ENCODE results near the gene ADARB2. TPM values are rescaled to one million over a fixed set of nuclear protein-coding genes. Genes with fewer than 3 reads are reported as not detected.

ADARB2 gene
- total RNA-seq, 4 donors from 2014 or later, result 0.32 to 1.6 (median 0.80) TPM

DNA sequence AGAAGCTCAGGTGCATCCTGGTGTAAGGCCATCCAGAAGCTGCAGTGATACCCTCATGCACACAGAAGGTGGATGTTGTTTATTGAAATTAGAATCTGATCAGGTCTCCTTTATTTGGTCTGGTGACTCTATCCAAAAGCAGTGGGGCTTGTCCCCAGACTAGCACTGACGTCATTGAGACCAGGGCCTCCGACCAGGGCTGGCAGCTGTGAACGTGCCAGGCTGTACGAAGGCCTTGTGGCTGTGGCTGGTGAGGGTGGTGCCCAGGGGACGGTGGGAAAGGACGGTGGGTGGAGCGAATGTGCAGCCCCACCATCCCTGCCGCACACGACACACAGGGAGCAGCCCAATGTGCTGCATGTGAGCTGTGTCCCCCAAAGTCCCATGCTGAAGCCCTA is 160.0 kb downstream of the ADARB2 start:
- TF ChIP-seq POLR2A (IDR thresholded peaks at IDR 0.05) (no peak), EP300 (IDR thresholded peaks at IDR 0.05) (no peak), POLR2AphosphoS5 (IDR thresholded peaks at IDR 0.05) (no peak)
- TF ChIP-seq, protein P1, sequence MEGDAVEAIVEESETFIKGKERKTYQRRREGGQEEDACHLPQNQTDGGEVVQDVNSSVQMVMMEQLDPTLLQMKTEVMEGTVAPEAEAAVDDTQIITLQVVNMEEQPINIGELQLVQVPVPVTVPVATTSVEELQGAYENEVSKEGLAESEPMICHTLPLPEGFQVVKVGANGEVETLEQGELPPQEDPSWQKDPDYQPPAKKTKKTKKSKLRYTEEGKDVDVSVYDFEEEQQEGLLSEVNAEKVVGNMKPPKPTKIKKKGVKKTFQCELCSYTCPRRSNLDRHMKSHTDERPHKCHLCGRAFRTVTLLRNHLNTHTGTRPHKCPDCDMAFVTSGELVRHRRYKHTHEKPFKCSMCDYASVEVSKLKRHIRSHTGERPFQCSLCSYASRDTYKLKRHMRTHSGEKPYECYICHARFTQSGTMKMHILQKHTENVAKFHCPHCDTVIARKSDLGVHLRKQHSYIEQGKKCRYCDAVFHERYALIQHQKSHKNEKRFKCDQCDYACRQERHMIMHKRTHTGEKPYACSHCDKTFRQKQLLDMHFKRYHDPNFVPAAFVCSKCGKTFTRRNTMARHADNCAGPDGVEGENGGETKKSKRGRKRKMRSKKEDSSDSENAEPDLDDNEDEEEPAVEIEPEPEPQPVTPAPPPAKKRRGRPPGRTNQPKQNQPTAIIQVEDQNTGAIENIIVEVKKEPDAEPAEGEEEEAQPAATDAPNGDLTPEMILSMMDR (IDR thresholded peaks at IDR 0.05), result no peak
- peak in 1 of 2 donors; percentile 47 for DNase-seq (ENCODE audit: low spot score in 2 of 2)
- whole genome bisulfite sequencing, result 79% methylated on average over 9 of the region's 9 CpGs

DNA sequence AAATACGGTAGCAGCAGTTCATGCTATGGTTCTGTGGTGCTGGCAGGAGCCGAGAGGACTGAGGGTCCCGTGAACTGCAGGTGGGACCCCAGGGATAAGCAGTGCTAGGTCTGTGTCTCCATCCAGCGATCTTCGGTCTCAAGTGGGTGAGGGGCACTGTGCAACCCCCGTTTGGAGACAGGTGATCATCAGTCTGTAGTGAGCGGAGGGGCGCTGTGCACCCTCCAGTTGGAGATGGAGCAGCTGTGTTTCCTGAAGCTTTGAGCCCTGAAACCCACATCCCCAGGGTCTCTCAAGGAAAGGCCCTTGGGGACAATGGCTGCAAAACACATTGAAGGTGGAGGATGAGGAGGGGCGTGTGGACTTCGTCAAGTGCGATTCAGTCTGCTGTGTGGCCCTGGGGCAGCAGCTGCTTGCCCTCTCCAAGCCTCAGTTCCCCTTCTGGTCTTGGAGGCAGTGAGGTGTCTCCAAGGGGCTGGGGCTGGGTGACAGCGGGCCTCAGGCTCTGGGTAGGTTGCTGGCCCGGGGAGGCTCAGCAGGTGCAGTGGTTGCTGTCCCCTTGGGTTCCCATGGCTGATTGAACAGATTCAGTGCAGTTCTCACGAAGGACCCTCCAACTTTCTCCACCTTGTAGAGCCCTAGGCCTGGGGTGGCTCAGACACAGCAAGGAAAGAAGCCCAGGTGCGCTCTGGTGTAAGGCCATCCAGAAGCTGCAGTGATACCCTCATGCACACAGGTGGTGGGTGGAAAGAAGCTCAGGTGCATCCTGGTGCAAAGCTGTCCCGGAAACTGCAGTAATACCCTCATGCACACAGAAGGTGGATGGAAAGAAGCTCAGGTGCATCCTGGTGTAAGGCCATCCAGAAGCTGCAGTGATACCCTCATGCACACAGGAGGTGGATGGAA is 160.6 kb downstream of the ADARB2 start:
- Histone ChIP-seq H3K4me1 (no peaks in the 10 kb centered on the region), H3K27me3 (peaks cover 4% of the 10 kb centered on the region), H3K9me3 (no peaks in the 10 kb centered on the region), H3K27ac (no peak overlapping the region), H3K4me3 (no peak overlapping the region), H3K36me3 (no peaks in the 10 kb centered on the region)
- peak in 1 of 2 donors; percentile 68 for DNase-seq (ENCODE audit: low spot score in 2 of 2)
- 93% methylated on average over 8 of the region's 16 CpGs for WGBS
- TF ChIP-seq, protein P1 (IDR thresholded peaks at IDR 0.05), result no peak
- TF ChIP-seq EP300 (IDR thresholded peaks at IDR 0.05) (no peak), POLR2AphosphoS5 (IDR thresholded peaks at IDR 0.05) (no peak), POLR2A (IDR thresholded peaks at IDR 0.05) (no peak)

More for the DNA sequence above, 160.0 kb downstream of the ADARB2 start:
- Histone ChIP-seq H3K9me3 (no peaks in the 10 kb centered on the region), H3K27ac (no peak overlapping the region), H3K4me1 (no peaks in the 10 kb centered on the region), H3K27me3 (peaks cover 4% of the 10 kb centered on the region), H3K4me3 (no peak overlapping the region), H3K36me3 (no peaks in the 10 kb centered on the region)

DNA sequence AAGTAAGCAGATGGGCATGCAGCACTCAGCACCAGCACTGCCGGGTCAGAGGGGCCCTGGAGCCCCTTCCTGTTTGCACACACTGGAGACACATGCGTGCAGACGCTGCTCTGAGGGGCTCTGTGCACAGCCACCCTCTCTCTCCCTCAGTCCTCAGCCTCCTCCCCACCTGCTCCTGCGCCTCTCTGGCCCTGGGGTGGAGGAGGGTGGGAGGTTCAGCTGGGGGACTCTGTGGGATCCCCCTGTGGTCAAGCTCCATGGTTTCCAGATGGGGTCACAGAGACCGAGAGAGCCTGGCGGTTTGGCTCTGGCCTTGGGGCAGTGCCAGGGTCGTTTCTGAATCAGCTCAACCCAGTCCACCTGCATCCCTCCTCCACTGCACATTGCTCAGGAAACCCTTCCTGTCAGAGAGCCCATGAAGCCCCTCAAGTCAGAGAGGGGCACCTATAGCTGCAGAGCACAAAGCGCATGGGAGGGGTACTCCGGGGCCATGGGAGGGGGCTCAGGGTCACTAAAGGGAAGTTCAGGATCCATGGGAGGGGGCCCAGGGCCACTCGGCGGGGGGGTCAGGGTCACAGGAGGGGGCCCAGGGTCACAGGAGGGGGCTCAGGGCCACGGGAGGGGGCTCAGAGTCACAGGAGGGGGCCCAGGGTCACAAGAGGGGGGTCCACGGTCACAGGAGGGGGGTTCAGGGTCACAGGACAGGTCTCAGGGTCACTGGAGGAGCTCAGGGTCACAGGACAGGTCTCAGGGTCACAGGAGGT is 161.7 kb downstream of the ADARB2 start:
- 58% methylated on average over 11 of the region's 13 CpGs for WGBS
- Histone ChIP-seq H3K4me3 (no peak overlapping the region), H3K36me3 (no peaks in the 10 kb centered on the region), H3K9me3 (no peaks in the 10 kb centered on the region), H3K27me3 (peaks cover 4% of the 10 kb centered on the region), H3K27ac (no peak overlapping the region), H3K4me1 (no peaks in the 10 kb centered on the region)
- TF ChIP-seq POLR2A (IDR thresholded peaks at IDR 0.05), result no peak
- TF ChIP-seq, protein P1 (IDR thresholded peaks at IDR 0.05), result no peak
- peak in 1 of 2 donors; percentile 62 for DNase-seq (ENCODE audit: low spot score in 2 of 2)

DNA sequence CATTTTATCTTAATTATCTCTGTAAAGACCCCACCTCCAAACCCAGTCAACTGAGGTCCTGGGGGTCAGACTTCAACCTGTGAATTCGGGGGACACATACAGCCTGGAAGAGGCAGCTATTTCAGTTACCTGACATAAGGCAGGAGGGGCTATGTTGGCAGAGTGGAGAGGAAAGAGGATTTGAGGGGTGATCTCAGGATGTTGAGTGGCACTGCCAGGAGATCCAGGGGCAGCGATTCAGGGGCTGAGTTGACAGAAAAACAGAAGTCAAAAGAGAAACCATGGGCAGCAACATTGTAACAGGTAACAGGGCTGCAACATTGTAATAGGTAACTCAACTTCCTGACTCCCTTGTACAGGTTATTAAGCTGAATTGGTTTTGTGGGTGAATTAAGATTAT is 162.6 kb downstream of the ADARB2 start:
- TF ChIP-seq EP300 (IDR thresholded peaks at IDR 0.05) (no peak), POLR2AphosphoS5 (IDR thresholded peaks at IDR 0.05) (no peak), POLR2A (IDR thresholded peaks at IDR 0.05) (no peak)
- TF ChIP-seq, protein P1 (IDR thresholded peaks at IDR 0.05), result no peak
- WGBS, result 88% methylated on average over 2 of the region's 2 CpGs
- H3K27me3 ChIP-seq, result peaks cover 4% of the 10 kb centered on the region

DNA sequence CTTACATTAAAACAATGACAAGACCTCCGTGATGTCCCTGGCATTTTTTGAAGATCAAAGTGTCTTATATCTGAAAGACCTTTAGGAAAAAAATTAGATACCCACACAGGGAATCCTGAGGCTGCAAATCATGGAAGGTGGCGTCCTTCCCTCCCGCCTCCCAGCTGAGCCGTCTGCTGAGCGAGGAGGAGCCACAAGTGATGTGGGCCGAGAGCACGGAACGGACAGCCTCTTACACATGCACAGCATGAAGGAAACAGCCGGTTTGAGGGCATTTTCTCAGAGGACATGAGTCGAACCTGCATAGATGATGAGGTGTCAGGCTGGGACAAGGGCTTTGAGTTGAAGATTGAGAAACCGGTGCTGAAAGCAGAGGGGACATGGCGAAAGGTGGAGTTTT is 163.3 kb downstream of the ADARB2 start:
- TF ChIP-seq EP300 (IDR thresholded peaks at IDR 0.05) (no peak), POLR2AphosphoS5 (IDR thresholded peaks at IDR 0.05) (no peak), POLR2A (IDR thresholded peaks at IDR 0.05) (no peak)
- TF ChIP-seq, protein P1 (IDR thresholded peaks at IDR 0.05), result no peak
- Histone ChIP-seq H3K9me3 (no peaks in the 10 kb centered on the region), H3K27ac (no peak overlapping the region), H3K4me3 (no peak overlapping the region), H3K27me3 (peaks cover 4% of the 10 kb centered on the region), H3K36me3 (no peaks in the 10 kb centered on the region), H3K4me1 (no peaks in the 10 kb centered on the region)
- WGBS, result 80% methylated on average over 12 of the region's 12 CpGs
- peak in 1 of 2 donors; percentile 57 for DNase-seq (ENCODE audit: low spot score in 2 of 2)

More for the DNA sequence above, 162.6 kb downstream of the ADARB2 start:
- H3K4me1 ChIP-seq, result no peaks in the 10 kb centered on the region
- H3K36me3 ChIP-seq, result no peaks in the 10 kb centered on the region
- H3K27ac ChIP-seq, result no peak overlapping the region
- no peak overlapping the region for H3K4me3 ChIP-seq
- no peaks in the 10 kb centered on the region for H3K9me3 ChIP-seq
- peak in 1 of 2 donors; percentile 12 for DNase-seq (ENCODE audit: low spot score in 2 of 2)

All from suprapubic skin (tissue), 4 donors.